ENCODE data around the gene KCNQ2. TPM values are rescaled to one million over a fixed set of nuclear protein-coding genes. Genes with fewer than 3 reads are reported as not detected.

The KCNQ2 gene
- polyA plus RNA-seq, result 1 to 10 TPM in 1 of 4 donors, under 1 TPM in 2, not detected in 1; 0.27 to 1.4 (median 0.65) TPM
- long read RNA-seq, donor 1, partial matches to known transcripts, result 0 of 2 reads
- long read RNA-seq, donor 1, other reads (novel, unspliced or antisense), result 0 of 2 reads
- long read RNA-seq, donor 2, partial matches to known transcripts, result 0 of 1 reads
- long read RNA-seq, donor 2, other reads (novel, unspliced or antisense), result 0 of 1 reads
- long read RNA-seq, donor 3, result 0 reads
- long read RNA-seq, donor 4, result 0 reads
- long read RNA-seq, donor 5, result 0 reads
- long read RNA-seq, donor 6, result 0 reads
- long read RNA-seq, donor 7, result 0 reads
- long read RNA-seq, donor 8, result 0 reads
- long read RNA-seq, donor 9, result 0 reads
- long read RNA-seq, donor 10, result 0 reads

- no peaks in the 10 kb centered on the region for H3K4me1 ChIP-seq (ENCODE audit: control insufficient read depth in 3 of 3, insufficient read depth in 2 of 3, low read depth in 1 of 3, low read length in 2 of 3)
- H3K27me3 ChIP-seq (ENCODE audit: control insufficient read depth in 3 of 3, insufficient read depth in 3 of 3, low read length in 3 of 3), result peaks cover 16 to 62% (median 28%) of the 10 kb centered on the region in 3 donors
- no peak for DNase-seq
- peak within 1 kb of the TSS in 1 of 3 donors; percentile 36 for H3K4me3 ChIP-seq (ENCODE audit: low read depth in 1 of 3, low read length in 3 of 3)
- WGBS, 3 donors, result 1 to 3% (median 2%) methylated on average over 69 to 111 of the region's 111 CpGs
- FAIRE-seq, result no peak
- no peaks in the 10 kb centered on the region for H3K9me3 ChIP-seq (ENCODE audit: control insufficient read depth in 2 of 2, insufficient read depth in 1 of 2, low read depth in 1 of 2, low read length in 1 of 2)
- H3K27ac ChIP-seq (ENCODE audit: low read depth in 1 of 3, low read length in 2 of 3), result no peak within 1 kb of the TSS
- H3K36me3 ChIP-seq (ENCODE audit: control insufficient read depth in 3 of 3, insufficient read depth in 2 of 3, low read depth in 1 of 3, low read length in 3 of 3), result no peaks in the 10 kb centered on the region
These were observed at the start of gene KCNQ2 for GRCh38 chr20:63471981-63472831. Gene KCNQ2, minus strand, starts transcription at chr20:63472655. Its CDS starts 192 bp downstream, at chr20:63472463.

GRCh38 chr20:63521602-63522001, 49.1 kb upstream of the KCNQ2 start:
- peaks cover 0 to 14% (median 4%) of the 10 kb centered on the region in 3 donors for H3K4me1 ChIP-seq (ENCODE audit: control insufficient read depth in 3 of 3, insufficient read depth in 2 of 3, low read depth in 1 of 3, low read length in 2 of 3)
- peaks cover 0 to 20% (median 0%) of the 10 kb centered on the region in 3 donors for H3K27me3 ChIP-seq (ENCODE audit: control insufficient read depth in 3 of 3, insufficient read depth in 3 of 3, low read length in 3 of 3)
- 31 to 60% (median 36%) methylated on average over 10 to 23 of the region's 23 CpGs for WGBS, 3 donors
- FAIRE-seq, result no peak
- no peak for DNase-seq
- H3K9me3 ChIP-seq (ENCODE audit: control insufficient read depth in 2 of 2, insufficient read depth in 1 of 2, low read depth in 1 of 2, low read length in 1 of 2), result peaks cover 0 to 15% of the 10 kb centered on the region in 2 donors
- H3K36me3 ChIP-seq (ENCODE audit: control insufficient read depth in 3 of 3, insufficient read depth in 2 of 3, low read depth in 1 of 3, low read length in 3 of 3), result peaks cover 0 to 25% (median 0%) of the 10 kb centered on the region in 3 donors
- peak overlapping the region; percentile 79 to 86 (median 86) for H3K4me3 ChIP-seq (ENCODE audit: low read depth in 1 of 3, low read length in 3 of 3)
- peak overlapping the region in 2 of 3 donors; percentile 60 to 94 for H3K27ac ChIP-seq (ENCODE audit: low read depth in 1 of 3, low read length in 2 of 3)

GRCh38 chr20:63520934-63521601, 48.6 kb upstream of the KCNQ2 start:
- Histone ChIP-seq H3K4me3 (ENCODE audit: low read depth in 1 of 3, low read length in 3 of 3) (peak overlapping the region; percentile 79 to 86 (median 86)), H3K4me1 (ENCODE audit: control insufficient read depth in 3 of 3, insufficient read depth in 2 of 3, low read depth in 1 of 3, low read length in 2 of 3) (peaks cover 0 to 14% (median 4%) of the 10 kb centered on the region in 3 donors), H3K27ac (ENCODE audit: low read depth in 1 of 3, low read length in 2 of 3) (peak overlapping the region; percentile 60 to 94 (median 62)), H3K9me3 (ENCODE audit: control insufficient read depth in 2 of 2, insufficient read depth in 1 of 2, low read depth in 1 of 2, low read length in 1 of 2) (peaks cover 0 to 15% of the 10 kb centered on the region in 2 donors), H3K27me3 (ENCODE audit: control insufficient read depth in 3 of 3, insufficient read depth in 3 of 3, low read length in 3 of 3) (peaks cover 0 to 20% (median 0%) of the 10 kb centered on the region in 3 donors), H3K36me3 (ENCODE audit: control insufficient read depth in 3 of 3, insufficient read depth in 2 of 3, low read depth in 1 of 3, low read length in 3 of 3) (peaks cover 0 to 25% (median 0%) of the 10 kb centered on the region in 3 donors)
- WGBS, 3 donors, result 1% methylated on average over 39 to 68 of the region's 68 CpGs
- DNase-seq (peak; percentile 81 to 94), FAIRE-seq (no peak)

- peaks cover 0 to 25% (median 0%) of the 10 kb centered on the region in 3 donors for H3K36me3 ChIP-seq (ENCODE audit: control insufficient read depth in 3 of 3, insufficient read depth in 2 of 3, low read depth in 1 of 3, low read length in 3 of 3)
- H3K27ac ChIP-seq (ENCODE audit: low read depth in 1 of 3, low read length in 2 of 3), result peak within 1 kb of the TSS; percentile 62 to 94 (median 75)
- FAIRE-seq, result no peak
- WGBS, 3 donors, result 0 to 1% (median 0%) methylated on average over 25 to 64 of the region's 64 CpGs
- peaks cover 0 to 15% of the 10 kb centered on the region in 2 donors for H3K9me3 ChIP-seq (ENCODE audit: control insufficient read depth in 2 of 2, insufficient read depth in 1 of 2, low read depth in 1 of 2, low read length in 1 of 2)
- H3K4me1 ChIP-seq (ENCODE audit: control insufficient read depth in 3 of 3, insufficient read depth in 2 of 3, low read depth in 1 of 3, low read length in 2 of 3), result peaks cover 0 to 14% (median 4%) of the 10 kb centered on the region in 3 donors
- peaks cover 0 to 20% (median 0%) of the 10 kb centered on the region in 3 donors for H3K27me3 ChIP-seq (ENCODE audit: control insufficient read depth in 3 of 3, insufficient read depth in 3 of 3, low read length in 3 of 3)
- peak; percentile 84 to 91 for DNase-seq
- H3K4me3 ChIP-seq (ENCODE audit: low read depth in 1 of 3, low read length in 3 of 3), result peak within 1 kb of the TSS; percentile 79 to 86 (median 86)
These were observed 48.1 kb upstream of the KCNQ2 start, which contains the start of gene PPDPF for GRCh38 chr20:63520504-63520933. Gene PPDPF, plus strand, starts transcription at chr20:63520765. Its CDS starts 544 bp downstream, at chr20:63521309.

GRCh38 chr20:63519668-63520503, 47.4 kb upstream of the KCNQ2 start:
- Histone ChIP-seq H3K27ac (ENCODE audit: low read depth in 1 of 3, low read length in 2 of 3) (peak overlapping the region in 2 of 3 donors; percentile 38 to 75), H3K27me3 (ENCODE audit: control insufficient read depth in 3 of 3, insufficient read depth in 3 of 3, low read length in 3 of 3) (peaks cover 0 to 20% (median 0%) of the 10 kb centered on the region in 3 donors), H3K4me3 (ENCODE audit: low read depth in 1 of 3, low read length in 3 of 3) (peak overlapping the region; percentile 69 to 86 (median 79)), H3K9me3 (ENCODE audit: control insufficient read depth in 2 of 2, insufficient read depth in 1 of 2, low read depth in 1 of 2, low read length in 1 of 2) (peaks cover 0 to 15% of the 10 kb centered on the region in 2 donors), H3K36me3 (ENCODE audit: control insufficient read depth in 3 of 3, insufficient read depth in 2 of 3, low read depth in 1 of 3, low read length in 3 of 3) (peaks cover 0 to 25% (median 0%) of the 10 kb centered on the region in 3 donors), H3K4me1 (ENCODE audit: control insufficient read depth in 3 of 3, insufficient read depth in 2 of 3, low read depth in 1 of 3, low read length in 2 of 3) (peaks cover 0 to 14% (median 4%) of the 10 kb centered on the region in 3 donors)
- FAIRE-seq (no peak), DNase-seq (peak in 1 of 2 donors; percentile 78)
- 1 to 2% (median 1%) methylated on average over 54 to 72 of the region's 72 CpGs for WGBS, 3 donors

GRCh38 chr20:63518946-63519667, 46.7 kb upstream of the KCNQ2 start:
- Histone ChIP-seq H3K36me3 (ENCODE audit: control insufficient read depth in 3 of 3, insufficient read depth in 2 of 3, low read depth in 1 of 3, low read length in 3 of 3) (peaks cover 0 to 25% (median 0%) of the 10 kb centered on the region in 3 donors), H3K9me3 (ENCODE audit: control insufficient read depth in 2 of 2, insufficient read depth in 1 of 2, low read depth in 1 of 2, low read length in 1 of 2) (peaks cover 0 to 15% of the 10 kb centered on the region in 2 donors), H3K27me3 (ENCODE audit: control insufficient read depth in 3 of 3, insufficient read depth in 3 of 3, low read length in 3 of 3) (peaks cover 0 to 20% (median 0%) of the 10 kb centered on the region in 3 donors), H3K4me3 (ENCODE audit: low read depth in 1 of 3, low read length in 3 of 3) (peak overlapping the region in 1 of 3 donors; percentile 79), H3K27ac (ENCODE audit: low read depth in 1 of 3, low read length in 2 of 3) (no peak overlapping the region), H3K4me1 (ENCODE audit: control insufficient read depth in 3 of 3, insufficient read depth in 2 of 3, low read depth in 1 of 3, low read length in 2 of 3) (peaks cover 0 to 14% (median 4%) of the 10 kb centered on the region in 3 donors)
- WGBS, 3 donors, result 59 to 76% (median 67%) methylated on average over 30 to 32 of the region's 32 CpGs
- FAIRE-seq (no peak), DNase-seq (no peak)

Data from small intestine (tissue), 16 donors.